Measurements from ENCODE around the gene MYZAP.
A peak's percentile ranks its signal among the peaks of the same experiment; 100 is the strongest.

MYZAP gene, protein sequence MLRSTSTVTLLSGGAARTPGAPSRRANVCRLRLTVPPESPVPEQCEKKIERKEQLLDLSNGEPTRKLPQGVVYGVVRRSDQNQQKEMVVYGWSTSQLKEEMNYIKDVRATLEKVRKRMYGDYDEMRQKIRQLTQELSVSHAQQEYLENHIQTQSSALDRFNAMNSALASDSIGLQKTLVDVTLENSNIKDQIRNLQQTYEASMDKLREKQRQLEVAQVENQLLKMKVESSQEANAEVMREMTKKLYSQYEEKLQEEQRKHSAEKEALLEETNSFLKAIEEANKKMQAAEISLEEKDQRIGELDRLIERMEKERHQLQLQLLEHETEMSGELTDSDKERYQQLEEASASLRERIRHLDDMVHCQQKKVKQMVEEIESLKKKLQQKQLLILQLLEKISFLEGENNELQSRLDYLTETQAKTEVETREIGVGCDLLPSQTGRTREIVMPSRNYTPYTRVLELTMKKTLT

GRCh38 chr15:57591822-57592367, at the start of gene MYZAP:
TSS of gene MYZAP (plus strand) at chr15:57591904. CDS start at chr15:57592035, 131 bp downstream.
- peak; percentile 32 for DNase-seq

DNA sequence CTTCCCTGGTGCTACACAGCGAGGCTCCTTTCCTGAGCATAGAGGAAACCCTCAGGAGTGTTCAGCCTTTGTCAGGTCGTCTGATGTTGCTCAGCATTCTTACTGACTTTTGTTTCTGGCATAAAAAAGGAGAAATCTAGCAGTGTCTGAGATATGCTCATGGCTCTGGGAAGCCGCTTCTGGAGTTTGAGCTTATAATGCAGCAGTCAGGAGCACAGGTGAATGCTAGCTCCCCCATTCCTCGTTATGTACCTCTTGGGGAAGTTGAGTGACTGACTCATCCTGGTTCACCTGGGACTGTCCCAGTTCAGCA, 49.2 kb upstream of the MYZAP start:
- DNase-seq: no peak

DNA sequence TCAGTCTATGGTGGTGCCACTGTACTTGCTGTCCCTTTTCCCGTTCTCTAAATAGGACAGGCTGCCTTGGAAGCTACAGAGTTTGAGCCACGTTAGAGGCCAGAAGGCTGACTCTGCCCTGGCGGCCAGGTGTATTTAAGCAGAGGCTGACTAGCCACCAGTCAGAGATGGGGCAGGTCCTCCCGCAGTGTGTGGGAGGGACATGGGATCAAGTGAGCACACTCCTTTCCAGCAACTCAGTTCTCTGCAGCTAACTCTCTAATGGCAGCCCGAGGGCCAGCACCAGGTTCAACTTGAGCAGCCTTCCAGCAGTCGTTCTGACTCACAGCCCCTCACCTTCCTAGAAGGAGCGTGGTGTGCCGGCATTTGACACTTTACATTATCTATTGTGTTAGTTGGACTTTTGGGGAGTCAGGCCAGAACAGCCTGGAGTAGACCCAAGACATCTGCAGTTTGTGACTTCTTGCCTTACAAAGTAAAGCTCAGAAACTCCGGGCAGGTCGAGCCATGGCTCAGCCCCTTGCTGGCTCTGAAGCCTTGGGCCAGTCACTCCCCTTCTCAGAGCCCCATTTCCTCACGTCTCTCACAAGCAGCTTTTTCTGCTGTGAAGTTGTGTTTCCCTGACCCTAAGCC, 46.7 kb upstream of the MYZAP start:
- no peak for DNase-seq

GRCh38 chr15:57545995-57546394, 45.7 kb upstream of the MYZAP start:
- DNase-seq: peak; percentile 68

GRCh38 chr15:57547243-57547755, 44.4 kb upstream of the MYZAP start:
- DNase-seq: no peak

GRCh38 chr15:57548351-57548750, 43.4 kb upstream of the MYZAP start:
- no peak for DNase-seq

- DNase-seq: no peak
Measured at GRCh38 chr15:57548835-57549234, 42.9 kb upstream of the MYZAP start.

GRCh38 chr15:57549935-57550334, 41.8 kb upstream of the MYZAP start:
- no peak for DNase-seq

DNA sequence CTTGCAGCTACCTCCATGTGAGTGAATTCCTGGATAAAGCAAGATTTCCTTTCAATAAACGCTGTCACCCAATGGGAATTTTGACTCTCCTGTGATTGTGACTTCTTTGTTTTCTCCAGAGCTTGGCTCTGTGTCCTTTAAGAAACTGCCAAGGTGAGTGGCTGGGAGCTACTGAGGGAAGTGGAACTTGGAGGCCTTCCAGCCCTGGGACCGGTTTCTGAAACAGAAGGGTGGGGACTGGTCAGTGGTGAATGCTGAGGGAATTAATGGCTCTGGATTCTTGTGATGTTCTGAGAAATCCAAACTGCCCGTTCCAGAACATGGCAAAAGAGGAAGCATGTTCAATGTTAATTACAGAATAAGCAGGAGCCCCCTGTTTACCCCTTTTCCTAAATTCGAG, 41.1 kb upstream of the MYZAP start:
- no peak for DNase-seq

DNA sequence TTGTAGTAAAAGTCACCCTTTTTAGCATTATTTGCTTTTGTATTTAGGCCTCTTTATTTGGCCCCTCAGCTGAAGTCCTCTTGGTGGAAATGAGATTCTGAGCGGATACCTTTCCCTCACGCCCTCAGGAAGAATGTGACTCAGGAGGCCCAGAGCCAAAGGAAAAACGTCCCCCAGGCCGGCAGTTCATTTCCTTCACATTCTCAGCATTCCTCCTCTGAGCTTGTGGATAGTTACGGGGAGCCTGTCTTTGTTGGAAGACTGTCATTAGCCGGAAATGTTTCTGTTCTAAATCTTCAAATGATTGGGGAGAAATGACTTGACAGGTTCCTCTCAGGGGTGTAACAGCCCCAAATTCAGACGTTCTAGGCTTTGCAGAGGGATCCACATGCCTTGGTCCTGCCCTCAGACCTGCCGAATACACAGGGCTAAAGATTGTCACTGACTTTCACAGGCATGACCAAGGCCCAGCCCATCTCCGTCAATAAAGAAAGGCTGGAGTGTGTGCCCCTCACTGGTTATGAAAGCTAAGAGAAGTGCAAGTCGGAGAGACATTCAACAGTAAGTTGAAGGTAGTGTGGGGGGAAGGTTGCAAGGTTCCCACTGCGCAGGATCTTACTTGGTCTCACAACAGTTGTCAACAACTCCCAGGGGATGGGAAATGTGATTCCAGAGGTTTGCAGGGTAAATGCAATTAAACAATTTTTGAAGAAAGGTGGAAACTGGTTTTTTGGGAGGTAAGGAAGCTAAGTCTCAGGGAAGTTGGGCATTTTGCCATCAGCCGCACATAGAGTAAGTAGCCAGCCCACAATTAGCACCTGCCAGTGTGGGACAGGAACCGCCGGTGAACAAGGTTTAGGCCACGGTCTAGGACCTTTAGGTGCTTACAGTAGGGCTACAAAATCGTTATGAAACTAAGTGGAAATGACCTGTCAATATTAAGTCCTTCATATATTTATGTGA, 39.7 kb upstream of the MYZAP start:
- DNase-seq: no peak

DNA sequence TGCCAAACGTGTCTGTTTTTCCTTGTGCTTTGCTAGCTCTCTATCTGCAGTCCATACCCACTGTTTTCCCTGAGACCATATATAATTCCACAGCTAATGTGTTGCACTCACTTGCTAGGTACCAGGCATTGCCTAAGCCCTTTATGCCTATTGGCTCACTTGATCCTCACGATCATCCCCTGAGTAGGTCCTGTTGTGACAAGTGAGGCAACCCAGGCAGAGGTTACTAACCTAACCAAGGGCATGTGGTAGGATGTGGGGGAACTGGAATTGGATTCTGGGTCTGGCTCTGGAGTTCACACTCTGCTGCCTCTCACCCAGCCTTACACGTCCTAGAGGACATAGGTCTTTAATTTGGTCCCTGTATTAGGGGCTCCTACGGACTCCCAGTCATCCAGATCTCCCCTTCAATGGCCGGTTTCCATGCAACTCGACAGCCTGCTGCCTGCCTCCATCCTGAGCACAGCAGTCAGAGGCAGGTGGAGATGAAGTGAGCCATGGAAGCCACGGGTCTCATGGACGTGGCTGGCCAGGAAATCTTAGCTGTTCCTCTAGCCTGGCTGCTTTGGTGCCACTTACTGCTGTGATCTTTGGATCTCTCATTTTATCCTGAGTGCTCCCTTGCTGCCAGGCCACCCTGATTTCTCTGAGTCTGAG, 38.9 kb upstream of the MYZAP start:
- DNase-seq: peak; percentile 30

DNA sequence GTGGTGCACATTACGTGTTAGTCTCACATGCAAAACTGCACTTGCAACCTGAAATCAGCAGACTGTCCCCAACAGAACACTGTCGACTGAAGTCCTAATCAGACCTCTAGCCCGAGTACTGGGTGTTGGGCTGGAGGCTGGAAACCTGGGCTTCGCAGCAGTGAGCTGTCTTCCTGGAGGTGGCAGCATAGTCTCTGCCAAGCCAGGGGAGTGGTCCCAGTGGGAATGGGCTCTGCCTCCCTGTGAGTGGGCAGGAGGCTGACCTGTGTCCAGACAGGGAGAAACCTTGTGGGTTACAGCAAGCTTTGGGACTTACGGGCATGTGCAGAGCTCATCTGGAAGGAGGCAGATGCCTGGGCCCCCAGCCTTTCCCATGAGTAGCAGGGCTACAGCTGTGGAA, 38.2 kb upstream of the MYZAP start:
- peak; percentile 33 for DNase-seq

- peak; percentile 97 for DNase-seq
Measured at GRCh38 chr15:57554063-57554811, 37.5 kb upstream of the MYZAP start.

GRCh38 chr15:57554812-57555179, 36.9 kb upstream of the MYZAP start:
- DNase-seq: no peak

GRCh38 chr15:57555270-57555669, 36.4 kb upstream of the MYZAP start:
- DNase-seq: peak; percentile 28

GRCh38 chr15:57556040-57556439, 35.7 kb upstream of the MYZAP start:
- no peak for DNase-seq

- peak; percentile 36 for DNase-seq
Measured at GRCh38 chr15:57557267-57557666, 34.4 kb upstream of the MYZAP start.

- no peak for DNase-seq
Measured at GRCh38 chr15:57557810-57558209, 33.9 kb upstream of the MYZAP start.

GRCh38 chr15:57559875-57560274, 31.8 kb upstream of the MYZAP start:
- DNase-seq: peak; percentile 85

GRCh38 chr15:57561041-57561711, 30.5 kb upstream of the MYZAP start:
- DNase-seq: peak; percentile 85

- no peak for DNase-seq
Measured at GRCh38 chr15:57562196-57562769, 29.4 kb upstream of the MYZAP start.
